SKM-1 treated with dmso at 0.1 percent for 144 hours (cell line): ENCODE measurements around the gene ARL6IP5.

Source experiments
- DNase-seq: peaks from one replicate; lab custom pipeline; 2025; ENCODE audit not compliant: unreplicated experiment; lab: John Stamatoyannopoulos, UW

The ARL6IP5 gene

DNA sequence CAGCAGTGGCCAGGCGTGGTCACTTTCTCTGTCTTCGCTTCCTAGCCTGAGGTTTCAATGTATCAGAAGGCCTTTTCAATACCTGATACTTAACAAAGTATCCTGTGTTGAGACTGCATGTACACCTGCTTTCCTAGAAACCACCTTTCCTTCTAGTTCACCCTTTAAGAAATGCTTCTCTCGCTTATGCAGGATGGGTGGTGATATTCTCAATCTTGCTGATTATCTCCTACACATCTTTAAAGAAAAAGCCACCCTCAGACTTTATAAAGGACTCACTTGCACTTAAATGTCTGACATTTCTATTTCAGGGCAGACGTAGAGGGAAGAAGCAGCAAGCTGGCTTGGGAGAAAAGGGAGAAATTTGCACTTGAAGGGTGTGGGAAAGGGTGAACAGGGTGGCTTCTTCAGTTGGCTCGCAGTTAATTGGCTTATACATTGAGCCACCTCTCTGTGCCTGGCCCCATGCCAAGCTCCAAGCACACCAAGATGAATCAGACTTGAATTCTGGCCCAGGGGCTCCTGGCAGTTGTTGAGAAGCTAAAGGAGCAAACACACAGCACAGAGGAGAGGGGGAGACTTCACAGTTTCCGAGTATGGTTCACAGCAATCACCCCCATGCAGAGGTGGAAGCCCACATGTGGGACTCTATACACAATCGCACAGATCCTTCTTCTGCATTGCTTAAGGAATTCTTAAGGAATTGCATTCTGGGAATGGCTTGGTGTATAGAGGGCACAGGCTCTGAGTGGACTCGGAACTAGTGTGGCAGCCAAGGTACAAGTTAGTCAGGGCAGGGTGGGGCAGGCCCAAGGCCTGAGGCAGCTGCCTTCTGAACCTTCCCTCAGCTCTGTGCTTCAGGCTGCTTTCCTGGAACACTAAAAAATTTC, 1.3 kb downstream of the ARL6IP5 start:
- peak; percentile 22 for DNase-seq

DNA sequence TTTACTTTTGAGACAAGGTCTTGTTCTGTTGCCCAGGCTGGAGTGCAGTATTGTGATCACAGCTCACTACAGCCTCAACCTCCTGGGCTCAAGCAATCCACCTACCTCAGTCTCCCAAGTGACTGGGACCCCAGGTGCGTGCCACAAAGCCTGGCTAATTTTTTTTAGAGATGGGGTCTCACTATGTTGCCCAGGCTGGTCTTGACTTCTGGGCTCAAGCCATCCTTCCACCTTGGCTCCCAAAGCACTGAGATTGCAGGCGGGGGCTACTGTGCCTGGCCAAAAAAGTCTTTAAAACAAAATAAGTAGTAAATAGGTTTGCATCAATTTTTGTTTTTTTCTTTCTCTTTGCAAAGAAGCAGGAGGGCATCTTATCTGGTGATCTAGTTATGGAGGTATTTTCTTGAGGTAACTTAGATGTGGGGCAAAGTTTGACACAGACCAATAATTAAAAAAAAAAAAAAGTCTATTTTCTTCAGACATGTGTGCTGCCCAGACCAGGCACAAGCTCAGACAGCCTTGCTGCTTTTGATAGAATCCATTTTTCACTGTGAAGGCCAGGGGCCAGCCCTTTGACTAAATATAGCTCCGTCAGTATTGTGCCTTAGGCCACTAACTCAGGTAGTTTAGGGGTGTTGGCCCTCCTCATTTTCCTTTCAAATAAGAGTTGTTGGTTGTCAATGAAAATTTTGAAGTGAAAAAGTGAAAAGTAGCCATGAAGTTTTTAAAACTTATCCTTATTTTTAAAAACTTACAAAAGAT, 2.5 kb downstream of the ARL6IP5 start:
- no peak for DNase-seq

DNA sequence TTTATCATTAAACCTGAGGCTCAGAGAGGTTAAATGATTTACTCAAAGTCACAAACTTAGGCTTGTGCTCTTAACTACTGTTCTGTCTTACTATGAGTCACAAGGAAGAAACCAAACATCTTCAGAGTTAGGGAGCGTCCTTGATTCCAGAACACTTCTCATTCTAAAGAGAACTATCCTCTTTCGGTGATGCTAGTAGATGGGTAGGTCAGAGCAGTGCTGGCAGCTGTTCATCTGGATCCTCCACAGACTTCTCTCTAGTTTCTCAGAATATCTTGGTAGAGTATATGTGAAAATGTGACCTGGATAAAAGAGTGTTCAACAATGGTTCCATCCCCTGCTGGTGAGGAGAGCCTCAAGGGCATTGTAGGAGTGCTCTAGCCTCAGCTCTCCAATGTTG, 3.3 kb downstream of the ARL6IP5 start:
- no peak for DNase-seq

- no peak for DNase-seq
Measured at GRCh38 chr3:69090021-69090420, 5.3 kb downstream of the ARL6IP5 start.

GRCh38 chr3:69091389-69092029, 6.8 kb downstream of the ARL6IP5 start:
- DNase-seq = peak; percentile 64

GRCh38 chr3:69092030-69092516, 7.3 kb downstream of the ARL6IP5 start:
- peak; percentile 85 for DNase-seq

DNA sequence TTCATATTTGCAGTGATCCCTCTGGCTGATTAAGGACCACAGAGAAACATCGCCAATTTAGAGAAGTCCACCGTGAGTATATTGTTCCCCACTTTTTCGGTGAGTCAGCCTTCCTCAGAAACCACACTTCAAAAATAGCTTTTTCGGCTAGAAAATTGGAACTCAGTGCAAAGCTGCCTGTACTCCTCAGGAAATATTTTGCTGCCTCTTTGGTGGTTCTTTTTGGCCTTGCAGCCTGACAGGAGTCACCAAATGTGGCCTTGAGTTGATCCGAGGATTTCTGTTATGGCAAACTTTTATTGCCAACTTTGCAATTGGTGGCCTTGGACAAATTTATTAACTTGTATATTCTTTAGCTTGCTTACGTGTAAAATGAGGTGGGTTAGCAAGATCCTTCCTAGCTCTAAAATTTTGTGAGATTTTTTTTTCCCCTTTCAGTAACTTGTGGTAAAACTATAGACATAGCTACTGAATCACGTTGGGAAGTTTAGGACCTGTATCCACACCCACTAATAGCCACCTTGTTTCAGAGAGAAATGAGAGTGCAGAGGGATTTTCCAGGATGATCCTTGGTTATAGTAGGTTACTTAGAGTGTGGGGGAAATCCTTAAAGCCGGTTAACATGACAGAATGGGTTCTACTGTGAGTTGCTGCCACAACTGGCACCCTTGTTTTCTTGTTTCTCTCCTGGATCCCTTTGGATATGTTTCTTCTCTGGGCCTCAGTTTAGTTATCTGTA, 9.9 kb downstream of the ARL6IP5 start:
- DNase-seq = peak; percentile 73

DNA sequence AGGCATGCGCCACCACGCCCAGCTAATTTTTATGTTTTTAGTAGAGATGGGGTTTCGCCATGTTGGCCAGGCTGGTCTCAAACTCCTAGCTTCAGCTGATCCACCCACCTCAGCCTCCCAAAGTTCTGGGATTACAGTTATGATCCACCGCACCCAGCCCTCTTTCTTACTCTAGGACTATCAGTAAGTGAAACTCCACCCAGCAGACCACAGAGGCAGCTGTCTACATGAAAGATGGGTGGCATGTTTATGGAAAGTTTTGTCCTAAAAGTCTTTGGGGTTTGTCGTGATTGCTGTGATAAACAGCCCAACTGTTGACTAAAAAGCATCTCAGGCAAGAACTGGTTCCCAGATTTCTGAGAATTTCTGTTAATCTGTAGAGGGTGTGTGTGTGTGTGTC, 10.9 kb downstream of the ARL6IP5 start:
- no peak for DNase-seq

DNA sequence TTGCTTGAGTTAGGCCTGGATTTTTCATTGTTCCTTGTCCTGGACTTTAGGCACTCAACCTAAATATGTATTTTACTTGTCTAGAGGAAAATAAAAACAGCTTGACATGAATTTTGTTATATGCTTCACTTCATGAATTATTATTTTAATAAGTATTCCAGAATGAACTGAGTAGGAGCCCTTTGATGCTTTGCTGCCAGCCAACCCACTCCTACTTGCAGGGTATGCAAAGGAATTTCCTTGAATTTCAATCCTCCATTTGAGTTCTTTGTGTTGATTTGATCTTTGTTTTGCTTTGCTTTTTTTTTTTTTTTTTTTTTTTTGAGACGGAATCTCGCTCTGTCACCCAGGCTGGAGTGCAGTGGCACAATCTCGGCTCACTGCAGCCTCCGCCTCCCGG, 11.6 kb downstream of the ARL6IP5 start:
- DNase-seq = no peak

DNA sequence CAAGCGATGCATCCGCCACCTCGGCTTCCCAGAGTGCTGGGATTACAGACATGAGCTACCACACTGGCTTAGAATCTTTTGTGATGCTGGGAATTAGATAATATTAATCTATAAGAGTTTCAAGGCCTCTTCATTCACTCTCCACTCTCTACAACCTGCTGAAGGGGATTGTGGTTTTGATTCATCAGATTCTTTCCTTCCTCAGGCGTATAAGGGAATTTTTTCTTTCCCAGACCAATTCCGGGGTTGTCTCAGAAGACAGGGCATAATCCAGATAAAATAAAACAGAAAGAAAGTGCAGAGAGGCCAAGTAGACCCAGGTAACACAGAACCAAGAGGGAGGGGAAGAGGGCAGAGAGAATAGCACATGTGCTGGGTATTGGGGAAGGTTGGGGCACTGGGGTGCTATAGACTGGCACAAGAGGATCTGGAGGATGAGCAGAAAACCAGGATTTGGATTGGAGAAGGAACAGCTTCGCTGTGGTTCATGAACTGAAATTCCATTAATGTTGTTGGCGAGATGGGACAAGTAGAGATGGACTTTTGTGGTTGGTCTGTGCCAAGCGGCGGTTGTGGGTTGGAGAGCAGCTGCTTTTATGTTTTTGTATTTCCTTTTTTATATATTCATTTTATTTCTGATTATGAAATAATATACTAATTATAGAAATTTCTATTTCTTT, 12.8 kb downstream of the ARL6IP5 start:
- no peak for DNase-seq

DNA sequence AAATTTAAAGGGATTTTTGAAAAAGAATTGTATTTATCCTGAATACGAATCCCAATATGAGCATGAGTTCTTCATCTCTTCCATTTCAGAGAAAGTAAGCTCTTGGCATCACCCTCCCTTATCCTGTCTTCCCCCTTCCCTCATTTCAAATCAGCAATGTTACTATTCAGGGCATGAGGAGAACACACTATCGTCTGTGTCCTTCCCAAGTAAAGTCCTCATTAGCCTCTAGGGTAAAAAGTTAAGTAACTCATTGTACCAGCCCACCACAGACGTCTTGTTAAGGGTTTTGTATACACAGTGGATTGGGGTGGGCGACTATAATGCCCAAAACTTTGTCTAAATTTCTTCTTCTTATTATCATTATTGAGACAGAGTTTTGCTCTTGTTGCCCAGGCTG, 14.8 kb downstream of the ARL6IP5 start:
- DNase-seq = no peak

GRCh38 chr3:69102384-69102783, 17.6 kb downstream of the ARL6IP5 start:
- DNase-seq = no peak

GRCh38 chr3:69103123-69103522, 18.4 kb downstream of the ARL6IP5 start:
- no peak for DNase-seq

DNA sequence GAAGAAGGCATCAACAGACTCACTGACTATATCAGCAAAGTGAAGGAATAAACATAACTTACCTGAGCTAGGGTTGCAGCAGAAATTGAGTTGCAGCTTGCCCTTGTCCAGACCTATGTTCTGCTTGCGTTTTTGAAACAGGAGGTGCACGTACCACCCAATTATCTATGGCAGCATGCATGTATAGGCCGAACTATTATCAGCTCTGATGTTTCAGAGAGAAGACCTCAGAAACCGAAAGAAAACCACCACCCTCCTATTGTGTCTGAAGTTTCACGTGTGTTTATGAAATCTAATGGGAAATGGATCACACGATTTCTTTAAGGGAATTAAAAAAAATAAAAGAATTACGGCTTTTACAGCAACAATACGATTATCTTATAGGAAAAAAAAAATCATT, 19.8 kb downstream of the ARL6IP5 start:
- no peak for DNase-seq

- no peak for DNase-seq
Measured at GRCh38 chr3:69105320-69105719, 20.6 kb downstream of the ARL6IP5 start.

DNA sequence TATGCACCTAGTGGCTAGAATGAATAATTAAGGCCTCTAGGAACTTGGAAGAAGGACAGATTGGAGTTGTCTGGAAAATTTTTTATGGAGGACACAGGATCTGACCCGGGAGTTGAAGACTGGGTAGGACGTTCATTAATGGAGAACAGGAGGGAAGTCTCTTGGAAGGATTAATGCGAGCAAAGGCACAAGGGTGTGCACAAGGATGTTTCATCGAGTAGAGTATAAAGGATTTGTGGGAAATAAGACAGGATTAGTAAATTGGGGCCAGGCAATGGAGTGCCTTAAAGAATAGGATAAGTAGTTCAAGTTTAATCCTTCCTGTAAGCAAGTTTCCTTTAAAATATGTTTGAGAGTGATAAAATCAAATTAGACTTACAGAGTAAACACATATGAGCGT, 23.1 kb downstream of the ARL6IP5 start:
- no peak for DNase-seq

GRCh38 chr3:69108811-69109210, 24.1 kb downstream of the ARL6IP5 start:
- DNase-seq = no peak

GRCh38 chr3:69110941-69111546, 26.3 kb downstream of the ARL6IP5 start:
- DNase-seq = no peak

DNA sequence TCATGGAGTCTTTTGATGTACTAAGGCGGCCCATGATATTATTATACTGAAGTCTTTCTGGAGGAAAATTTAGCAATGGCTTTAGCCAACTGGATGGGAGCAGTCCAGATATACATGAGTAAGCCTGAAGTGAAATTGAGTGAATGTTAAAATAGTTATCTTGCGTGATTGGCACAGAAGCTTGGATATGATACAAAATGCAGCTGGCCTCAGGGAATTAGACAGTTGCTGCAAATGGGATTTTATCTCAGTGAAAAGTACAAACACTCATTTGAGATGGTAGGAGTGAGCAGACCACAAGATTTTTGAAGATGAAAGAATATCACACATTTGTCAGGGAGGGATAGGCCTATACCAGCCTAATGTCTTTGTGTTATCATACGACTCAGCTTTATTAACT, 28.8 kb downstream of the ARL6IP5 start:
- no peak for DNase-seq

- DNase-seq = no peak
Measured at GRCh38 chr3:69115731-69116130, 31.0 kb downstream of the ARL6IP5 start.
